Neural cell (in vitro differentiated cells): ENCODE results near the gene ADAMTS17. TPM values are rescaled to one million over a fixed set of nuclear protein-coding genes. Genes with fewer than 3 reads are reported as not detected.

Experiments used
- H2AFZ ChIP-seq: fragments of 200-600, 300-800 bp; sonication (generic), shearing (Covaris generic); 2 replicates; pipeline ENCODE4 v1.6.0; 2014; ENCODE audit warnings: low read depth, mild to moderate bottlenecking, antibody characterized with exemption, low read length, moderate library complexity
- H3F3A ChIP-seq: fragments of 200-600 bp; shearing (Covaris generic); 2 replicates; pipeline ENCODE4 v1.6.1; 2016; ENCODE audit warnings: mild to moderate bottlenecking, moderate library complexity, mixed read lengths, antibody characterized with exemption, low read length; ENCODE audit not compliant: insufficient read depth, poor library complexity, severe bottlenecking
- H3K27ac ChIP-seq: fragments of 200-600, 300-800 bp; sonication (generic), shearing (Covaris generic); 2 replicates; pipeline ENCODE4 v1.5.1; 2014; ENCODE audit warnings: mild to moderate bottlenecking, low read length, moderate library complexity
- H3K27me3 ChIP-seq: fragments of 300-800, 200-600 bp; sonication (generic), shearing (Covaris generic); 2 replicates; pipeline ENCODE4 v1.6.0; 2014; ENCODE audit warnings: mild to moderate bottlenecking, low read depth, low read length, moderate library complexity; ENCODE audit not compliant: insufficient read depth
- H3K36me3 ChIP-seq: fragments of 300-800, 200-600 bp; sonication (generic), shearing (Covaris generic); 2 replicates; pipeline ENCODE4 v1.5.1; 2014; ENCODE audit warnings: mild to moderate bottlenecking, antibody characterized with exemption, low read length, moderate library complexity; ENCODE audit not compliant: insufficient read depth
- H3K4me2 ChIP-seq: fragments of 300-800, 200-600 bp; sonication (generic), shearing (Covaris generic); 2 replicates; pipeline ENCODE4 v1.6.0; 2014; ENCODE audit warnings: mild to moderate bottlenecking, low read length
- H3K4me3 ChIP-seq: fragments of 300-800, 200-600 bp; sonication (generic), shearing (Covaris generic); 2 replicates; pipeline ENCODE4 v1.5.1; 2014; ENCODE audit warnings: mild to moderate bottlenecking, low read length, moderate library complexity
- H3K79me2 ChIP-seq: fragments of 200-600 bp; shearing (Covaris generic); replicated peaks from 2 replicates; pipeline ENCODE4 v1.6.0; 2014; ENCODE audit warnings: mild to moderate bottlenecking, low read length, moderate library complexity; ENCODE audit not compliant: insufficient read depth
- H3K9ac ChIP-seq: fragments of 300-800, 200-600 bp; sonication (generic), shearing (Covaris generic); 2 replicates; pipeline ENCODE4 v1.6.1; 2016; ENCODE audit warnings: mild to moderate bottlenecking, low read length, mixed read lengths
- H3K9me2 ChIP-seq: fragments of 200-600 bp; shearing (Covaris generic); 2 replicates; pipeline ENCODE4 v1.6.1; 2016; ENCODE audit warnings: mild to moderate bottlenecking, low read length, mixed read lengths; ENCODE audit not compliant: insufficient read depth
- H3K9me3 ChIP-seq: fragments of 200-600, 300-800 bp; sonication (generic), shearing (Covaris generic); 2 replicates; pipeline ENCODE4 v1.6.1; 2016; ENCODE audit warnings: mild to moderate bottlenecking, mixed run types, low read length, moderate library complexity, mixed read lengths
- H4K20me1 ChIP-seq: fragments of 200-600 bp; shearing (Covaris generic); 2 replicates; pipeline ENCODE4 v1.6.1; 2016; ENCODE audit warnings: mild to moderate bottlenecking, mixed run types; ENCODE audit not compliant: insufficient read depth
- EP300 ChIP-seq: fragments of 450-650 bp; conservative IDR thresholded peaks from 2 replicates; pipeline ENCODE4 v1.6.1; 2014; ENCODE audit warnings: antibody characterized with exemption, mild to moderate bottlenecking, moderate library complexity; ENCODE audit not compliant: poor library complexity, severe bottlenecking
- EZH2 ChIP-seq: fragments of 200-600, 300-800 bp; shearing (Covaris generic), sonication (generic); IDR thresholded peaks from 2 replicates; pipeline ENCODE4 v1.6.1; 2014; ENCODE audit warnings: antibody characterized with exemption, low read length, borderline replicate concordance, mild to moderate bottlenecking; ENCODE audit not compliant: insufficient read depth, poor library complexity, severe bottlenecking
- MXI1 ChIP-seq: fragments of 450-650 bp; conservative IDR thresholded peaks from 2 replicates; pipeline ENCODE4 v1.6.1; 2014; ENCODE audit warnings: antibody characterized with exemption, mild to moderate bottlenecking; ENCODE audit not compliant: poor library complexity, severe bottlenecking
- POLR2AphosphoS5 ChIP-seq: IDR thresholded peaks from 2 replicates; pipeline ENCODE4 v1.6.1; 2012
- RAD21 ChIP-seq: fragments of 450-650 bp; conservative IDR thresholded peaks from 2 replicates; pipeline ENCODE4 v1.6.1; 2014; ENCODE audit warnings: antibody characterized with exemption, mild to moderate bottlenecking, moderate library complexity
- REST ChIP-seq: IDR thresholded peaks from 2 replicates; pipeline ENCODE4 v1.6.1; 2012; ENCODE audit warnings: borderline replicate concordance
- SMC3 ChIP-seq: fragments of 450-650 bp; conservative IDR thresholded peaks from 2 replicates; pipeline ENCODE4 v1.6.1; 2014; ENCODE audit warnings: antibody characterized with exemption, mild to moderate bottlenecking, moderate library complexity; ENCODE audit not compliant: poor library complexity
- TAF1 ChIP-seq: IDR thresholded peaks from 2 replicates; pipeline ENCODE4 v1.6.1; 2012; ENCODE audit warnings: low read depth
- polyA plus RNA-seq: library from polyadenylated mRNA; depleted of rRNA; stranded (reverse); fragments of >200 nt; gene quantifications from 2 replicates; pipeline ENCODE4 v1.2.3, GENCODE V29; 2014
- TF ChIP-seq, protein P1 (sequence below): fragments of 450-650 bp; IDR thresholded peaks from 2 replicates; pipeline ENCODE4 v1.5.1; 2014; ENCODE audit warnings: antibody characterized with exemption, mild to moderate bottlenecking, moderate library complexity; ENCODE audit not compliant: poor library complexity, severe bottlenecking

The ADAMTS17 gene
- polyA plus RNA-seq, 1 donor from 2014 or later = 0.04 TPM

DNA sequence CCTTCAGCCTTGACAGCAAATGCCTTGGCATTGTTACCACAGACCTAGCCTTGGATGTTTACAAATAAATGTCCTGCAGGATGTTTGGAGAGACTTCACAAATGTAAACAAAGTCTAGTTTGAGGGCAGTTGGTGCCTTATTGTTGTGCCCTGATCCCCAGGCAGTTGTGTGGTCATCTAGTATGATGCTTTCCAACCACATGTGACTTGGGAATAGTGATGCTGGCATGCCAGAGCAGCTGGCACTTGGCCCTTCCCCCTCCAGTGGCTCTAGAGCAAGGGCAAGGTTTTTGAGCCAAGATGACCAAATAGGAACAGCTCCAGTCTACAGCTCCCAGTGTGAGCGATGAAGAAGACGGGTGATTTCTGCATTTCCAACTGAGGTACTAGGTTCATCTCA lies 258.2 kb downstream of the ADAMTS17 start:
- Histone ChIP-seq H3K27ac (no peak overlapping the region), H3K27me3 (no peaks in the 10 kb centered on the region)
- no peak for TF ChIP-seq SMC3
- TF ChIP-seq RAD21 = no peak
- TF ChIP-seq MXI1 = no peak
- TF ChIP-seq REST = no peak
- TF ChIP-seq TAF1 = no peak
- TF ChIP-seq EP300 = no peak
- TF ChIP-seq EZH2 = no peak
- no peak for TF ChIP-seq POLR2AphosphoS5
- TF ChIP-seq, protein P1, sequence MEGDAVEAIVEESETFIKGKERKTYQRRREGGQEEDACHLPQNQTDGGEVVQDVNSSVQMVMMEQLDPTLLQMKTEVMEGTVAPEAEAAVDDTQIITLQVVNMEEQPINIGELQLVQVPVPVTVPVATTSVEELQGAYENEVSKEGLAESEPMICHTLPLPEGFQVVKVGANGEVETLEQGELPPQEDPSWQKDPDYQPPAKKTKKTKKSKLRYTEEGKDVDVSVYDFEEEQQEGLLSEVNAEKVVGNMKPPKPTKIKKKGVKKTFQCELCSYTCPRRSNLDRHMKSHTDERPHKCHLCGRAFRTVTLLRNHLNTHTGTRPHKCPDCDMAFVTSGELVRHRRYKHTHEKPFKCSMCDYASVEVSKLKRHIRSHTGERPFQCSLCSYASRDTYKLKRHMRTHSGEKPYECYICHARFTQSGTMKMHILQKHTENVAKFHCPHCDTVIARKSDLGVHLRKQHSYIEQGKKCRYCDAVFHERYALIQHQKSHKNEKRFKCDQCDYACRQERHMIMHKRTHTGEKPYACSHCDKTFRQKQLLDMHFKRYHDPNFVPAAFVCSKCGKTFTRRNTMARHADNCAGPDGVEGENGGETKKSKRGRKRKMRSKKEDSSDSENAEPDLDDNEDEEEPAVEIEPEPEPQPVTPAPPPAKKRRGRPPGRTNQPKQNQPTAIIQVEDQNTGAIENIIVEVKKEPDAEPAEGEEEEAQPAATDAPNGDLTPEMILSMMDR = no peak

DNA sequence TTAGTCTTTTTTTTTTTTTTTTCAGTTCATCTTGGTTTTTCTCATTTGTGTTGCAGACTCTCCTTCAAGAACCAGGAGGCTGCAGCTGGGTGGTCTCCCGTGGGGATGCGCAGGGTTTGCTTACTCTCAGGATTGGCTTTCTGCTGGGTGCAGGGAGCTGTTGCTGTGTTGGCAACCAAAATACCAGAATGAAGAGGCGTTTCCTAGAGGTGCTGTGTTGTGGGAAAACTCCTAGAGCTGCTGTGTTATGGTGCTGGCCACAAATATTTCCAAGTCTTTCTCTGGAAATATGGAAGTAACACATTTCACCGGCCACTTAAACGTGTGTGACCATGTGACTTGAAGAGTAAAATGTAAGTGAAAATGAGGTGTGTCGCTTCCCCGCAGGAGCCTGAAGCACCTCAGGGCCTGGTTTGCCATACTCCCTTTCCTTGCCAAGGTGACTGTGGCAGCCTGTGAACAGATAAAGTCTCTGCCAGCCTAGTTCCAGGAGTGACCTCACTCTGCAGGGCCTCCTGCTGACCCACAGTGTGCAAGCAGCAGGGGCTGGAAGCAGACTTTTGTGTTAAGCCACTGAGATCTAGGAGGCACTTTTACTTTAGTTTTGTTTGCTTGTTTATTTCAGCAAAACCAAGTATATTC lies 258.9 kb downstream of the ADAMTS17 start:
- no peaks in the 10 kb centered on the region for H3F3A ChIP-seq
- H3K27ac ChIP-seq = no peak overlapping the region
- no peaks in the 10 kb centered on the region for H3K27me3 ChIP-seq
- H2AFZ ChIP-seq = no peak overlapping the region
- no peaks in the 10 kb centered on the region for H3K9me3 ChIP-seq
- H4K20me1 ChIP-seq = no peaks in the 10 kb centered on the region
- H3K9ac ChIP-seq = no peak overlapping the region
- no peaks in the 10 kb centered on the region for H3K9me2 ChIP-seq
- no peaks in the 10 kb centered on the region for H3K36me3 ChIP-seq
- H3K4me2 ChIP-seq = no peak overlapping the region
- TF ChIP-seq SMC3 = no peak
- no peak for TF ChIP-seq REST
- no peak for TF ChIP-seq RAD21
- TF ChIP-seq TAF1 = no peak
- H3K79me2 ChIP-seq = no peaks in the 10 kb centered on the region
- no peak overlapping the region for H3K4me3 ChIP-seq

More for the DNA sequence above, 258.2 kb downstream of the ADAMTS17 start:
- H3K4me2 ChIP-seq = no peak overlapping the region
- no peak overlapping the region for H2AFZ ChIP-seq
- H3K79me2 ChIP-seq = no peaks in the 10 kb centered on the region
- no peaks in the 10 kb centered on the region for H4K20me1 ChIP-seq
- no peaks in the 10 kb centered on the region for H3F3A ChIP-seq
- no peaks in the 10 kb centered on the region for H3K9me2 ChIP-seq
- H3K9me3 ChIP-seq = no peaks in the 10 kb centered on the region
- no peak overlapping the region for H3K9ac ChIP-seq
- no peaks in the 10 kb centered on the region for H3K36me3 ChIP-seq
- H3K4me3 ChIP-seq = no peak overlapping the region
